PFSK-1 (cell line): ENCODE data around the gene HDHD3.

ENCODE experiments used
- POLR2AphosphoS5 ChIP-seq: IDR thresholded peaks from 2 replicates; pipeline ENCODE4 v1.6.1; 2012; ENCODE audit warnings: low read depth, mild to moderate bottlenecking, control low read depth, low read length, moderate library complexity
- TAF1 ChIP-seq: IDR thresholded peaks from 2 replicates; pipeline ENCODE4 v1.6.1; 2012; ENCODE audit warnings: low read length, control low read depth, borderline replicate concordance; ENCODE audit not compliant: insufficient read depth

- TF ChIP-seq TAF1, result no peak
- TF ChIP-seq POLR2AphosphoS5, result no peak
Observed at GRCh38 chr9:113373256-113373655, 3.5 kb downstream of the HDHD3 start.
